Neural progenitor cell (in vitro differentiated cells): ENCODE data around the gene LBH. TPM values are rescaled to one million over a fixed set of nuclear protein-coding genes. Genes with fewer than 3 reads are reported as not detected.

Experiments
- DNase-seq: peaks from one replicate; pipeline ENCODE4 v3.0.0-alpha.2; 2016; ENCODE audit warnings: low spot score
- H2AFZ ChIP-seq: fragments of 200-600 bp; sonication (generic); replicated peaks from 2 replicates; pipeline ENCODE4 v1.6.1; 2016; ENCODE audit warnings: antibody characterized with exemption
- H3F3A ChIP-seq: fragments of 200-600 bp; sonication (generic); 2 replicates; pipeline ENCODE4 v1.6.1; 2016; ENCODE audit warnings: antibody characterized with exemption, low read depth
- H3K27ac ChIP-seq: fragments of 200-600 bp; sonication (generic); 2 replicates; pipeline ENCODE4 v1.5.1; 2016; ENCODE audit warnings: mild to moderate bottlenecking
- H3K27me3 ChIP-seq: fragments of 200-600 bp; sonication (generic); 2 replicates; pipeline ENCODE4 v1.6.1; 2016; ENCODE audit warnings: mild to moderate bottlenecking, moderate library complexity
- H3K36me3 ChIP-seq: fragments of 200-600 bp; sonication (generic); 2 replicates; pipeline ENCODE4 v1.5.1; 2016
- H3K4me1 ChIP-seq: fragments of 200-600 bp; sonication (generic); 2 replicates; pipeline ENCODE4 v1.6.1; 2016; ENCODE audit warnings: mixed run types
- H3K4me2 ChIP-seq: fragments of 200-600 bp; sonication (generic); 2 replicates; pipeline ENCODE4 v1.6.1; 2016
- H3K4me3 ChIP-seq: fragments of 200-600 bp; sonication (generic); 2 replicates; pipeline ENCODE4 v1.5.1; 2016
- H3K79me2 ChIP-seq: fragments of 200-600 bp; sonication (generic); 2 replicates; pipeline ENCODE4 v1.6.1; 2016; ENCODE audit warnings: low read depth
- H3K9ac ChIP-seq: fragments of 200-600 bp; sonication (generic); 2 replicates; pipeline ENCODE4 v1.6.1; 2016
- H3K9me3 ChIP-seq: fragments of 200-600 bp; sonication (generic); 2 replicates; pipeline ENCODE4 v1.5.1; 2016; ENCODE audit warnings: low read depth
- H4K20me1 ChIP-seq: fragments of 200-600 bp; sonication (generic); 2 replicates; pipeline ENCODE4 v1.6.1; 2016; ENCODE audit warnings: low read depth
- H3K27ac Mint-ChIP-seq: 3 replicates; pipeline ENCODE4 v1.8.0; 2021; ENCODE audit warnings: mixed read lengths
- H3K27me3 Mint-ChIP-seq: 2 replicates; pipeline ENCODE4 v1.8.0; 2022; ENCODE audit warnings: low read depth, mild to moderate bottlenecking, inconsistent platforms, moderate library complexity, mixed read lengths; ENCODE audit not compliant: insufficient read depth
- H3K36me3 Mint-ChIP-seq: 3 replicates; pipeline ENCODE4 v1.8.0; 2021; ENCODE audit warnings: mixed read lengths
- H3K4me1 Mint-ChIP-seq: 3 replicates; pipeline ENCODE4 v1.8.0; 2021; ENCODE audit warnings: mixed read lengths
- H3K4me3 Mint-ChIP-seq: 3 replicates; pipeline ENCODE4 v1.8.0; 2021; ENCODE audit warnings: mild to moderate bottlenecking, moderate library complexity, mixed read lengths
- H3K9me3 Mint-ChIP-seq: 3 replicates; pipeline ENCODE4 v1.8.0; 2020; ENCODE audit warnings: mixed read lengths
- CTCF ChIP-seq: fragments of 200-600 bp; sonication (generic); IDR thresholded peaks from 2 replicates; pipeline ENCODE4 v1.5.1; 2017; ENCODE audit warnings: antibody characterized with exemption, mild to moderate bottlenecking
- EZH2 ChIP-seq: fragments of 200-600 bp; sonication (generic); IDR thresholded peaks from 2 replicates; pipeline ENCODE4 v1.6.1; 2017; ENCODE audit warnings: antibody characterized with exemption, mild to moderate bottlenecking, moderate library complexity
- EZH2phosphoT487 ChIP-seq: fragments of 200-600 bp; sonication (generic); IDR thresholded peaks from 2 replicates; pipeline ENCODE4 v1.6.1; 2017; ENCODE audit warnings: antibody characterized with exemption
- total RNA-seq: library from RNA; depleted of rRNA; stranded (reverse); fragments of >200 nt; gene quantifications from 2 replicates; pipeline ENCODE4 v1.2.3, GENCODE V29; 2015; ENCODE audit warnings: low replicate concordance

LBH gene
- total RNA-seq, 1 donor from 2014 or later, result 4.2 TPM

- Histone ChIP-seq H3K79me2 (no peaks in the 10 kb centered on the region), H3K27ac (no peak overlapping the region), H3K4me2 (no peak overlapping the region), H3K4me1 (peaks cover 28% of the 10 kb centered on the region), H3K36me3 (no peaks in the 10 kb centered on the region), H3K27me3 (no peaks in the 10 kb centered on the region), H2AFZ (no peak overlapping the region), H3F3A (peaks cover 3% of the 10 kb centered on the region), H3K4me3 (no peak overlapping the region), H4K20me1 (no peaks in the 10 kb centered on the region), H3K9ac (no peak overlapping the region), H3K9me3 (no peaks in the 10 kb centered on the region)
- Mint-ChIP-seq H3K36me3 (no peaks in the 10 kb centered on the region), H3K9me3 (peaks cover 2% of the 10 kb centered on the region), H3K4me3 (no peak overlapping the region), H3K27me3 (peaks cover 3% of the 10 kb centered on the region), H3K27ac (no peak overlapping the region), H3K4me1 (peaks cover 11% of the 10 kb centered on the region)
- no peak for TF ChIP-seq CTCF
- TF ChIP-seq EZH2phosphoT487, result no peak
- TF ChIP-seq EZH2, result no peak
- DNase-seq, result no peak
Observed at GRCh38 chr2:30192314-30192713, 39.0 kb upstream of the LBH start.

- Histone ChIP-seq H3K27me3 (no peaks in the 10 kb centered on the region), H4K20me1 (no peaks in the 10 kb centered on the region), H3K36me3 (no peaks in the 10 kb centered on the region), H3K4me1 (peaks cover 28% of the 10 kb centered on the region), H2AFZ (no peak overlapping the region), H3K4me2 (no peak overlapping the region), H3K27ac (no peak overlapping the region), H3K4me3 (no peak overlapping the region), H3K9me3 (no peaks in the 10 kb centered on the region), H3F3A (peaks cover 3% of the 10 kb centered on the region), H3K79me2 (no peaks in the 10 kb centered on the region), H3K9ac (no peak overlapping the region)
- Mint-ChIP-seq H3K4me3 (no peak overlapping the region), H3K9me3 (peaks cover 2% of the 10 kb centered on the region), H3K4me1 (peaks cover 11% of the 10 kb centered on the region), H3K36me3 (no peaks in the 10 kb centered on the region), H3K27ac (peak overlapping the region; percentile 19), H3K27me3 (peaks cover 3% of the 10 kb centered on the region)
- TF ChIP-seq EZH2 (no peak), EZH2phosphoT487 (no peak), CTCF (no peak)
- no peak for DNase-seq
Observed at GRCh38 chr2:30193104-30193681, 38.1 kb upstream of the LBH start.

GRCh38 chr2:30194421-30194820, 36.9 kb upstream of the LBH start:
- Histone ChIP-seq H4K20me1 (no peaks in the 10 kb centered on the region), H3K4me3 (no peak overlapping the region), H3K27me3 (no peaks in the 10 kb centered on the region), H3K79me2 (no peaks in the 10 kb centered on the region), H3K4me1 (peaks cover 28% of the 10 kb centered on the region), H3K9ac (no peak overlapping the region), H3K36me3 (no peaks in the 10 kb centered on the region), H3K9me3 (no peaks in the 10 kb centered on the region), H3K4me2 (peak overlapping the region; percentile 27), H2AFZ (no peak overlapping the region), H3F3A (peaks cover 3% of the 10 kb centered on the region), H3K27ac (no peak overlapping the region)
- no peak overlapping the region for H3K4me3 Mint-ChIP-seq
- DNase-seq, result no peak
- H3K36me3 Mint-ChIP-seq, result no peaks in the 10 kb centered on the region
- TF ChIP-seq EZH2 (no peak), CTCF (no peak), EZH2phosphoT487 (no peak)
- peaks cover 3% of the 10 kb centered on the region for H3K27me3 Mint-ChIP-seq
- H3K27ac Mint-ChIP-seq, result no peak overlapping the region
- H3K9me3 Mint-ChIP-seq, result peaks cover 2% of the 10 kb centered on the region
- peaks cover 11% of the 10 kb centered on the region for H3K4me1 Mint-ChIP-seq
